ENCODE results near the gene PPARG. TPM values are rescaled to one million over a fixed set of nuclear protein-coding genes. Genes with fewer than 3 reads are reported as not detected.

Gene PPARG
- total RNA-seq, 5 donors from 2014 or later (not counting 1 experiment from before 2014, with no cell fraction given): 0.35 to 0.69 (median 0.63) TPM; not detected in 2

GRCh38 chr3:12427551-12427950, 138.7 kb downstream of the PPARG start:
- H3K4me1 ChIP-seq (ENCODE audit: control insufficient read depth in 1 of 2, extremely low read depth in 1 of 2, insufficient read depth in 2 of 2, low read length in 2 of 2): no peaks in the 10 kb centered on the region
- H3K36me3 ChIP-seq (ENCODE audit: control insufficient read depth in 2 of 2, extremely low read depth in 1 of 2, insufficient read depth in 1 of 2, low read length in 1 of 2): no peaks in the 10 kb centered on the region
- DNase-seq: no peak
- Mint-ChIP-seq H3K9me3 (no peaks in the 10 kb centered on the region), H3K27ac (no peak overlapping the region), H3K4me3 (no peak overlapping the region), H3K36me3 (no peaks in the 10 kb centered on the region), H3K4me1 (peaks cover 0 to 5% (median 0%) of the 10 kb centered on the region in 3 donors), H3K27me3 (peaks cover 20 to 21% of the 10 kb centered on the region in 2 donors)
- 85% methylated on average over 3 of the region's 4 CpGs for WGBS (ENCODE audit: insufficient coverage)
- no peak overlapping the region for H3K4me3 ChIP-seq (ENCODE audit: control insufficient read depth in 1 of 2, extremely low read depth in 1 of 2, low read length in 1 of 2)
- no peak overlapping the region for H3K27ac ChIP-seq (ENCODE audit: low read length)
- H3K9me3 ChIP-seq: no peaks in the 10 kb centered on the region
- POLR2A ChIA-PET: no interaction called here
- ATAC-seq (replicated peaks in 1 of 4): no peak
- CTCF ChIA-PET: no interaction called here
- H3K27me3 ChIP-seq (replicated peaks in 1 of 2; ENCODE audit: control insufficient read depth in 2 of 2, extremely low read depth in 1 of 2, insufficient read depth in 2 of 2, low read length in 1 of 2): peaks cover 0 to 11% of the 10 kb centered on the region in 2 experiments

DNA sequence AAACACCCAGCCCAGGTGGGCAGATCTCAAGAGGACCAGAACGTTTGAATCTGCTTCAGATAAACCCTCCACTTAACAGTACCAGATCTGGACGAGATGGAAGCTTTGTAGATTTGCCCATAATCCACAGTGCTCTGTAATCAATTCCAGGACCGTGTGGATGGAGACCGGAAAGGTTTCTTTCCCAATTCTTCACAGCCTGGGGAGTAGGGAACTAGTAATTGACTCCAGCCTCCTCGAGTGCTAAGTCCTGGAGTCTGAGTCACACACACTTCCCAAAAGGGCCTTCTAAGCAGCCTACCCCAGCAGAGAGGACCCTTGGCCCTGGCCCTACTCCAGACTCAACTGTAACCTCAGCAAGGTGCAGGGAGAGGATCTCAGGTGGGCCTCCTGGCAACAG, 139.3 kb downstream of the PPARG start:
- Histone ChIP-seq H3K36me3 (ENCODE audit: control insufficient read depth in 2 of 2, extremely low read depth in 1 of 2, insufficient read depth in 1 of 2, low read length in 1 of 2) (no peaks in the 10 kb centered on the region), H3K27me3 (replicated peaks in 1 of 2; ENCODE audit: control insufficient read depth in 2 of 2, extremely low read depth in 1 of 2, insufficient read depth in 2 of 2, low read length in 1 of 2) (peaks cover 0 to 11% of the 10 kb centered on the region in 2 experiments), H3K4me3 (ENCODE audit: control insufficient read depth in 1 of 2, extremely low read depth in 1 of 2, low read length in 1 of 2) (no peak overlapping the region), H3K27ac (ENCODE audit: low read length) (no peak overlapping the region), H3K4me1 (ENCODE audit: control insufficient read depth in 1 of 2, extremely low read depth in 1 of 2, insufficient read depth in 2 of 2, low read length in 2 of 2) (no peaks in the 10 kb centered on the region), H3K9me3 (no peaks in the 10 kb centered on the region)
- 50% methylated on average over 1 of the region's 5 CpGs for WGBS (ENCODE audit: insufficient coverage)
- Mint-ChIP-seq H3K27me3 (peaks cover 20 to 21% of the 10 kb centered on the region in 2 donors), H3K27ac (no peak overlapping the region), H3K4me3 (no peak overlapping the region), H3K9me3 (no peaks in the 10 kb centered on the region), H3K36me3 (no peaks in the 10 kb centered on the region), H3K4me1 (peaks cover 0 to 5% (median 0%) of the 10 kb centered on the region in 3 donors)
- CTCF ChIA-PET: no interaction called here
- POLR2A ChIA-PET: no interaction called here
- DNase-seq (no peak), ATAC-seq (replicated peaks in 1 of 4) (no peak)

DNA sequence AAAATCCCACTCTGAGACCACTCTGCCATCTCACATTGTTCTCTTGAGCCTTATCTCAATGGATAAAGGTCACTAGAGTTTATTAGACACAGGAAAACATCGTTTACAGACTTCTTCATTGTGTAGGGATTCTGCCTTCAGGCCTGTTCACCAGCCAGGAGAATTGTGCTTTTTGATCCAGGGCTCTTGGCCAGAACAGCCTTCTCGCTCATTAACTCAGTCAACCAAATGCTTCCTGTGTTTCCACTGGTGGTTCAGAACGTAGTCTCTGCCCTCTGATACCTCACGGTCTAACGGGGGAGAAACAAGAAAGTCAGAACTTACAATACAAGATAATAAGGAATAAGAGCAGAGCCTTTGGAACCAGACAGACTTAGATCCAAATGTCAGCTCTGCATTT, 141.2 kb downstream of the PPARG start:
- ATAC-seq (replicated peaks in 1 of 4): no peak
- Histone ChIP-seq H3K4me1 (ENCODE audit: control insufficient read depth in 1 of 2, extremely low read depth in 1 of 2, insufficient read depth in 2 of 2, low read length in 2 of 2) (no peaks in the 10 kb centered on the region), H3K9me3 (no peaks in the 10 kb centered on the region), H3K27me3 (replicated peaks in 1 of 2; ENCODE audit: control insufficient read depth in 2 of 2, extremely low read depth in 1 of 2, insufficient read depth in 2 of 2, low read length in 1 of 2) (peaks cover 0 to 8% of the 10 kb centered on the region in 2 experiments), H3K4me3 (ENCODE audit: control insufficient read depth in 1 of 2, extremely low read depth in 1 of 2, low read length in 1 of 2) (no peak overlapping the region), H3K27ac (ENCODE audit: low read length) (no peak overlapping the region), H3K36me3 (ENCODE audit: control insufficient read depth in 2 of 2, extremely low read depth in 1 of 2, insufficient read depth in 1 of 2, low read length in 1 of 2) (no peaks in the 10 kb centered on the region)
- no peak overlapping the region for H3K4me3 Mint-ChIP-seq
- CTCF ChIA-PET: no interaction called here
- POLR2A ChIA-PET: no interaction called here
- WGBS (ENCODE audit: insufficient coverage): 87% methylated on average over 3 of the region's 5 CpGs
- no peak for DNase-seq
- peaks cover 0 to 5% (median 0%) of the 10 kb centered on the region in 3 donors for H3K4me1 Mint-ChIP-seq
- H3K9me3 Mint-ChIP-seq: no peaks in the 10 kb centered on the region
- H3K27me3 Mint-ChIP-seq: peaks cover 10 to 11% of the 10 kb centered on the region in 2 donors
- no peaks in the 10 kb centered on the region for H3K36me3 Mint-ChIP-seq
- H3K27ac Mint-ChIP-seq: no peak overlapping the region

- Histone ChIP-seq H3K4me3 (ENCODE audit: control insufficient read depth in 1 of 2, extremely low read depth in 1 of 2, low read length in 1 of 2) (no peak overlapping the region), H3K4me1 (ENCODE audit: control insufficient read depth in 1 of 2, extremely low read depth in 1 of 2, insufficient read depth in 2 of 2, low read length in 2 of 2) (no peaks in the 10 kb centered on the region), H3K27ac (ENCODE audit: low read length) (no peak overlapping the region), H3K27me3 (replicated peaks in 1 of 2; ENCODE audit: control insufficient read depth in 2 of 2, extremely low read depth in 1 of 2, insufficient read depth in 2 of 2, low read length in 1 of 2) (no peaks in the 10 kb centered on the region), H3K9me3 (no peaks in the 10 kb centered on the region), H3K36me3 (ENCODE audit: control insufficient read depth in 2 of 2, extremely low read depth in 1 of 2, insufficient read depth in 1 of 2, low read length in 1 of 2) (no peaks in the 10 kb centered on the region)
- Mint-ChIP-seq H3K4me3 (no peak overlapping the region), H3K4me1 (no peaks in the 10 kb centered on the region), H3K27ac (no peak overlapping the region), H3K27me3 (peaks cover 7 to 8% of the 10 kb centered on the region in 2 donors), H3K36me3 (no peaks in the 10 kb centered on the region), H3K9me3 (no peaks in the 10 kb centered on the region)
- DNase-seq (no peak), ATAC-seq (replicated peaks in 1 of 4) (no peak)
- CTCF ChIA-PET: no interaction called here
- 89% methylated on average over 5 of the region's 6 CpGs for WGBS (ENCODE audit: insufficient coverage)
- POLR2A ChIA-PET: no interaction called here
Observed at GRCh38 chr3:12433823-12434222, 145.0 kb downstream of the PPARG start.

DNA sequence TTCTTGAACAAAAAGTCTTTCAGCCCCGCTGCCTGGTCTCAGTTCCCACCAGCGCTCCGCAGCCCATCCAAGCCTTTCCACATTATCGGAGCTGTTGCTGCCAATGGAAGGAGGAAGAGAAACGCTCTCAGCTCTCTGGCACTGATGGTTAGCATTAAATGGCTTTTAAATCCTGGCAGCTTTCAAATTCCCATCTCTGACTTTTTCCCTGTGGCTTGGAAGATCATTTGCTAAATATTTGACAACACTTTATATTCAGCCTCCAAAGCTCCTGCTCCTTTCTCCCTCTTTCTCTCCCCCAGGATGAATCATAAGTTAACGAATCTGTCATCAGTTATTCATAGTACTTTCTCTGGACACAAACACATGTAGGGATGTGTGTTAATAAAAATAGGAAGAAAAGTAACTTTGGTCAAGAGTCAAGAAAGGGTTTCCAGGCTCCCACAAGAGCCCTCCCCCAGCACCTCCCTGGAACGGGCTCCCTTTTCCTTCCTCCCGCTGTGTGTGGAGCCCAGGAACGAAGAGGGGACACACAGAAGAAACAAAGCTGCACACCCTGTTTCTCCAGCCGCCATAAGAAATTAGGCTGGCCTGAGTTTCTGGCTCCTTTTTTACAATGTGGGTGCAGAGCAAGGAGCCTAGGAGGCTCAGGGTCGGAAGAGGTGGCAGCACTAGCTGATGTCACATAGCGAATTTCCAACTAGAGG, 147.8 kb downstream of the PPARG start:
- 75% methylated on average over 3 of the region's 12 CpGs for WGBS (ENCODE audit: insufficient coverage)
- H3K27me3 Mint-ChIP-seq: peaks cover 3 to 4% of the 10 kb centered on the region in 2 donors
- no peak for DNase-seq
- ATAC-seq (replicated peaks in 1 of 4): no peak
- Histone ChIP-seq H3K27ac (ENCODE audit: low read length) (no peak overlapping the region), H3K36me3 (ENCODE audit: control insufficient read depth in 2 of 2, extremely low read depth in 1 of 2, insufficient read depth in 1 of 2, low read length in 1 of 2) (no peaks in the 10 kb centered on the region), H3K27me3 (replicated peaks in 1 of 2; ENCODE audit: control insufficient read depth in 2 of 2, extremely low read depth in 1 of 2, insufficient read depth in 2 of 2, low read length in 1 of 2) (no peaks in the 10 kb centered on the region), H3K9me3 (no peaks in the 10 kb centered on the region), H3K4me3 (ENCODE audit: control insufficient read depth in 1 of 2, extremely low read depth in 1 of 2, low read length in 1 of 2) (no peak overlapping the region), H3K4me1 (ENCODE audit: control insufficient read depth in 1 of 2, extremely low read depth in 1 of 2, insufficient read depth in 2 of 2, low read length in 2 of 2) (no peaks in the 10 kb centered on the region)
- H3K27ac Mint-ChIP-seq: no peak overlapping the region
- H3K4me1 Mint-ChIP-seq: no peaks in the 10 kb centered on the region
- H3K9me3 Mint-ChIP-seq: no peaks in the 10 kb centered on the region
- no peaks in the 10 kb centered on the region for H3K36me3 Mint-ChIP-seq
- no peak overlapping the region for H3K4me3 Mint-ChIP-seq
- ChIA-PET CTCF (no interaction called here), POLR2A (no interaction called here)

- no peak for ATAC-seq (replicated peaks in 1 of 4)
- H3K27me3 ChIP-seq (replicated peaks in 1 of 2; ENCODE audit: control insufficient read depth in 2 of 2, extremely low read depth in 1 of 2, insufficient read depth in 2 of 2, low read length in 1 of 2): peaks cover 0 to 3% of the 10 kb centered on the region in 2 experiments
- CTCF ChIA-PET: no interaction called here
Observed at GRCh38 chr3:12437221-12437605, 148.3 kb downstream of the PPARG start.

More at GRCh38 chr3:12437221-12437605, 148.3 kb downstream of the PPARG start:
- H3K36me3 ChIP-seq (ENCODE audit: control insufficient read depth in 2 of 2, extremely low read depth in 1 of 2, insufficient read depth in 1 of 2, low read length in 1 of 2): no peaks in the 10 kb centered on the region
- POLR2A ChIA-PET: no interaction called here
- no peak overlapping the region for H3K27ac ChIP-seq (ENCODE audit: low read length)
- H3K27me3 Mint-ChIP-seq: peaks cover 3 to 4% of the 10 kb centered on the region in 2 donors
- H3K27ac Mint-ChIP-seq: no peak overlapping the region
- no peaks in the 10 kb centered on the region for H3K4me1 ChIP-seq (ENCODE audit: control insufficient read depth in 1 of 2, extremely low read depth in 1 of 2, insufficient read depth in 2 of 2, low read length in 2 of 2)
- 69% methylated on average over 3 of the region's 6 CpGs for WGBS (ENCODE audit: insufficient coverage)
- no peaks in the 10 kb centered on the region for H3K4me1 Mint-ChIP-seq
- H3K4me3 ChIP-seq (ENCODE audit: control insufficient read depth in 1 of 2, extremely low read depth in 1 of 2, low read length in 1 of 2): no peak overlapping the region
- H3K9me3 Mint-ChIP-seq: no peaks in the 10 kb centered on the region
- no peaks in the 10 kb centered on the region for H3K9me3 ChIP-seq
- no peak for DNase-seq
- H3K36me3 Mint-ChIP-seq: no peaks in the 10 kb centered on the region
- no peak overlapping the region for H3K4me3 Mint-ChIP-seq

Data from T-cell (primary cell).